NCI-H510A treated with DMSO at 0.1 percent for 48 hours (cell line): ENCODE results near the gene HOXA3.
A peak's percentile ranks its signal among the peaks of the same experiment; 100 is the strongest.

ENCODE experiments used
- DNase-seq: peaks from one replicate; lab custom pipeline; 2025; lab: John Stamatoyannopoulos, UW

Gene HOXA3

DNA sequence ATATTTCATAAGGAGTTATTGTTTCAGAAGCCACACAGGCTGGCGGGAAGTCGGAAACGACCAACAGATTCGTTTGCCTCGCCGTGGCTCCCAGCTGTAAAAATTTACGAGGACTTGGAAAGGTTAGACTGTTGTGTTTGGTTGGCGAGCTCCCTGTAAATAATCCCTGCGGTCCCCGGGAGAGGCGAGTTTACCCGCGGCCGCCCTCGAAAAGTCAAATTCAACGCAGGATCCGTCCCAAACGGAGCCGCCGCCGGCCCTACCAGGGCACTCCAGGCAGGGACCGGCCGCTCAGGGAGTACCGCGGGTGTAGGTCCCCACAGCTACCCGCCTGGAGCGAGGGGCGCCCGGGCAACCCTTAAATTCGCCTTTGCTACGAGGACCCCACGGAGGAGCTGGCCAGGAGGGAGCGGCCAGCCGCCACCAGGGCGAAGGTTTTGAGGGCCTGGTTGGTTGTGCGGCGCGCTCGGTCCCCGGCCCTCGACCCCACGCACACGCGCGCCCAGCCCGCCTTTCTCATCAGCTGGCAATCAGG is 13.7 kb upstream of the HOXA3 start:
- DNase-seq = no peak

GRCh38 chr7:27165089-27165995 is 13.0 kb upstream of the HOXA3 start, which contains the start of gene HOXA9:
Gene HOXA9, minus strand, starts transcription at chr7:27165537. Its CDS starts 80 bp downstream, at chr7:27165457.
- DNase-seq = peak; percentile 92

- DNase-seq = peak; percentile 38
These were observed 12.1 kb upstream of the HOXA3 start for GRCh38 chr7:27164367-27165088.

GRCh38 chr7:27164045-27164366 is 11.6 kb upstream of the HOXA3 start:
- no peak for DNase-seq

DNA sequence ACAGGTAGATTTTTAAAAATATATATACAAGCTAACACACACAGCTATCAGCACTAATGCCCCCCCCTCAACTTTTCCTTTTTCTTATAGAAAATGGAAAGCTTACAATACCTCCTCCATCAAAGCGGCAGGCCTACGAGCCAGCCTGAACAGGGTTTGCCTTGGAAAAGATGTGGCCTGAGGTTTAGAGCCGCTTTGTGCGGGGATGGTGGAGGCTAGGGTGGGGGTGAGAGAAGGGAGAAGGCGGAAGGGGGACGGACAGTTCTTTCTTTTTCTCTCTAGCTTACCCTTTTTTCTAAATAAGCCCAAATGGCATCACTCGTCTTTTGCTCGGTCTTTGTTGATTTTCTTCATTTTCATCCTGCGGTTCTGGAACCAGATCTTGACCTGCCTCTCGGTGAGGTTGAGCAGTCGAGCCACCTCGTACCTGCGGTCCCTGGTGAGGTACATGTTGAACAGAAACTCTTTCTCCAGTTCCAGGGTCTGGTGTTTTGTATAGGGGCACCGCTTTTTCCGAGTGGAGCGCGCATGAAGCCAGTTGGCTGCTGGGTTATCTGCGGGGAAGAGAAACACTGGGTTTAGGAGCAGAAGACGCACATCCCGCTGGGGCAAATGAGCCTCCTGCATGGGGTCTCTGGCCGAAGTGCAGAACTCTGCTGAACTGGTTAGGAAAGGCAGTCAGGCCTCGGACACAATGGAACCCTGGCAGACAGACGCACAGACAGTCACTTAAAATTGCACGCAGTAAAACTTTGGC is 11.1 kb upstream of the HOXA3 start:
- DNase-seq = peak; percentile 48

DNA sequence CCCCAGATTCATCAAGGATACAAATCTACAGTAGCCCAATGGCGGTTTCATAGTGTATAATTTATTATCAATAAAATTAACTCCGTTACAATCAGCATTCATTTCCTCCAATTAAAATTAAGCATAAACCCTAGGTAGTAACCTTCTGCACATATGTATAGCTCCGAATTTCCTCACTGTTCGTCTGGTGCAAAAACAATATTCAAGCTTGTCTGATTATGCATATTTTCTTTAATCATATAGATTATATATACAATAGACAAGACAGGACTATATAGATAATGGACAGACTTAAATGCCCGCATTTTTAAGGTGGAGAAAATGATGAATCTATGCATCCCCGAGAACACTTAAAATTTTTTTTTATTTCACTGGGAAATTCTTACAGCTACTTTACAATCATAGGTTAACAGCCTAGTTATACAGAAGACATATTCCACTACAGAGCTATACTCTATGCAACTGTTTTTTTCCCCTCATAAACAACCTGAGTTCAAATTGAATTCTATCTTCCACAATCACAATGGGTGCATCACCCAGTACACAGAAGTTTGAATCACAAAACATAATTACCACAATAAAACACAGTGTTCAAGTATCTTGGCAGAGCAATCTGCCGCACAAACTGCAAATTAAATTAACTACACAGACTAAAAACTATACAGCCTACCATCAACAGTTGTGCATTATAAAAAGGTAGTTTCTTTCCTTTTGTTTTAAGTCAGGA is 10.3 kb upstream of the HOXA3 start:
- DNase-seq = peak; percentile 59

GRCh38 chr7:27161721-27162560 is 9.6 kb upstream of the HOXA3 start:
- DNase-seq = peak; percentile 59

DNA sequence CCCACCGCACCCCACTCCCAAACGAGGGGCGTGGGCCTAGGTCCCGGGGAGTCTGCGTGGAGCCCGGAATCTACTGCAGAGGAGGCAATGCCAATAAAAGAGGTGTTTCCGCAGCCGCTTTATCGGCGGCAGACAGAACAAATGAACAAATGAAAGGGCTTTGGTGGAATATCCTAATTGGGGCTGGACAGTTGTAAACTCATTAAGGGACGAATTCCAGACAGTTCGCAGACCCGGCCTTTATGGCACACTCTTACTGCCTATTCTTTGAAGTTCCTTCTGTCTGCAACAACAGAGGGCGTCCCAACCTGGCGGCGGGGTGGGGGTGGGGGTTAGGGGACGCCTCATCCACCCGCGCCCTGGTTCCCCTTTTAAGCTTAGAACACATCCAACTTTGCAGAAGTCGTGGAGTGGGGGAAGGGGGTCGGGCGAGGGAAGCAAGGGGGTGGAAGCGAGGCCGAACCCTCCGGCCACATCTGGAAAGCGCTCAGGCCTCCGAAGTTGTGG is 8.9 kb upstream of the HOXA3 start:
- peak; percentile 64 for DNase-seq

DNA sequence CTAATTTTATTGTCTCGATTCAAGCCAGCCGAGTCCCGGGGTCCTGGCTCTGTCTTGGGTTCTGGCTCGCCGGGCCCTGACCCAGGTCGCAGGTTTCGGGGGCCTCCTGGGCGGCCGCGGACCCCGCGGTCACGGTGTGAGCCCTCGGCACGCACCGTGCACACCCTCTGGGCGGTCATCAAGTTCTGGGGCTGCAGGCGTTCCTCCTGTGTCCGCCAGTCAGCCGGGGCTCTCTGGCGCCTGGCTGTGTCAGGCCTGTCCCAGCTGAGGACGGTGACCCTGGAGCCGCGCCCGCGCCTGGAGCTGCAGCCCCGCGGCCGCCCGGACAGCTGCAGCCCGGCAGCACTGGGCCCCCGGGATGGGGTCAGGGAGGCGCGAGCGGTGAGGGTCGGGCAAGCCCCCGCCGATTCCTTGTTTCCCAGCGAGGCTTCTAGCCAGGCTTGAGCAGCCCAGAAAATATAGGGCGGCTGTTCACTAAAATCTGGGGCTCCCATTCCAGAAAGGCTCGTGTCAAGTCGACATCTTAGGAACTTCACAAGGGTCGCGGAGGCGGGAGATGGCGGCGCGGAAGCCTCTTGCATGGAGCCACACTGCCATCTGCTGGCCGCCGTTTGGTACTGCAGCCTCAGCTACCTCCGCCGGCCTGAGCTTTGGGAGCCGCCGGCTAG is 8.3 kb upstream of the HOXA3 start:
- peak; percentile 90 for DNase-seq

DNA sequence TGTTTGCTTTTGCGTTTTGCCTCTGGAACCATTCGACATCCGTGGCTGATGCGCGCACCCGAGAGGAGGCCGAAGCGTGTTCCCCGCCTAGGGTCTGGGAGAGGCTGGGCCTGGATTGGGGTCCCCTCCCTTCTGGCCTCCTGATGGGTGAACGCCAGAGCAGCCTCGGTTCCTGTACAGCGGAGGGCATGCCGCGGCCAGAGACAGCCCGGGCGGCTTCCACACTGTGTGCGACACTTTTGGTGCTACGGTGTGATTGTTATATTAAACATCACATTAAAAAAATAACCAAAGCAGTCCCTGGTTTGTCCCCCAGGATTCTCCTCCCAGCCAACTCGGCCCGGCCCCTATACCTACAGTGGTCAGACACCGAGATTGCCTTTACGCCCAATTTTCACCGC is 7.8 kb upstream of the HOXA3 start:
- DNase-seq = no peak

DNA sequence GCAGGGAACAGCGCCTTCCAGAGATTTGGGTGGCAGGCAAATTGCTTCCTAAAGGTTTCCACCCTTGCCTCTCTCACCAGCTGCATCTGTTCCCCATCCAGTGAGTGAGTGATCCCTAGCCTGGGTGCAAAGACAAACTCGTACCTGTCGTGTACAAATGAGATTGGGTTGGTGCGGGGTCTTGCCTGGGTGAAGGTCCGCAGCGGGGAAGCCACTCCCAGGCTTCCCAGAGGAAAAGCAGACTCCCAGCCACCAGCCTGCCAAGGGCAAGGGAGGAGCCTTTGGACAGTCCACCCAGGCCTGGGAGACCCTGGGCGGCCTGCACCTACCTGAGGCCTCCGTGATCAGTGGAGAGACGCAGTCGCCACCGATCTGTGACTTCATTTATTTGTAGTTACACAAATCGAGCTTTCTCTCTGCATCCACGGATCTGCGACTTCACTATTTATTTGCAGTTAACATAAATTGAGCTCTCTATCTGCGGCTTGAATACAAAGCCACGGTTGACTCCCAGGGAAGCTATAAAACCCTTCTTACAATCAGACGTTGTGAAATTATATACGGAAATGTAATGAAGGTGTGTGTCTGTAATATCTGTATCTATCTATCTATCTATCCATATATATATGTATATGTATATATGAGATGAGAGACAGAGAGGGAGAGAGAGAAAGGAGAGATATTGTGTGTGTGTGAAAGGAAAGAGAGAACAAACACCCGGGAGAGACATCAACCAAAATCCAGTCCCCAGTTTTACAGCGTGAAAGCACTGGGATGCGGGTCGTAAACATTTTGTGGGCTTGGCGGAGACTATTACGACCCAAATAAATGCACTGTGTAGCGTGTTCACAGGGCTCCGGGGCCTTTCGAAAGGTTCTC is 7.1 kb upstream of the HOXA3 start:
- peak; percentile 51 for DNase-seq

- peak; percentile 24 for DNase-seq
These were observed 6.3 kb upstream of the HOXA3 start for GRCh38 chr7:27158436-27159265.

DNA sequence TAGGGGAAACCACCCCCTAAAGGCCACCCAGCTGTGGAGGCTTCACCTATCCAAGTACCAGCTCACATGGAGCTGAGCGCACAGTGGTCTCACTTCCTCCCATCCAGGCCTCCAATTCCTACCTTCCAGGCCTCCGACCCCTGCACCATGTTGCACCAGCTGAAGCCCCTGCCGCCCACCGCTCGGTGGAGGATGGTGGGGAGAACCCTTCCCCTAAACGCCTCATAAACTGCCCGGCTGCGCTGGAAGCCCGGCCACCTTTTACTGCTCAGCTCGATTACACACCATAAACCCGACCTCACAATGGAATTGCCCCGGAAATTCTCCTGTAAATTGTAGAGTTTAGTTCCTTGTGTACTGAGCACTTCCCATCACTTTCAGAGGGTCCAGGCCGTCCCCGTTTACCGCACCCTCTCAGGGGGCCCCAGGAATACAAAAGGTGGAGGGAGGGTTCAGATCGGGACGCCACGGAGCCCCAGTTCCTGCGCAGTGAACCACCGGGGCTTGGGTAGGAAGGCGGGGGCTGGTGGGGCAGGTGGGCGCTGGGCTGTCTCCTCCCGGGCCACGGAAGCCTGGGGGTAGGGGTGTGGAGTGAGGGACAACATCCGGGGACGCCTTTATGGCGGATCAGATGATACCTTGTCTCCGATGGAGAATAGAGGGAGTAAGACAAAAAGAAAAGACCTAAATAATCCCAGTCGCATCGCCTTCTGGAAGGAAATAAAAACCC is 5.5 kb upstream of the HOXA3 start:
- no peak for DNase-seq

GRCh38 chr7:27156916-27157701 is 4.7 kb upstream of the HOXA3 start:
- no peak for DNase-seq

- peak; percentile 74 for DNase-seq
These were observed 4.1 kb upstream of the HOXA3 start, which contains the start of gene HOXA7 for GRCh38 chr7:27156508-27156898. Gene HOXA7, minus strand, starts transcription at chr7:27156675. Its CDS starts 130 bp downstream, at chr7:27156545.

GRCh38 chr7:27155816-27156507 is 3.6 kb upstream of the HOXA3 start:
- peak; percentile 61 for DNase-seq
